IMR-90 (cell line): ENCODE results near the gene PDF. TPM values are rescaled to one million over a fixed set of nuclear protein-coding genes. Genes with fewer than 3 reads are reported as not detected.

ENCODE experiments used
- ATAC-seq: fragments of 200-7000 bp; cut with Tn5 transposase; 2 replicates; pipeline ENCODE4 v1.9.1; 2020; ENCODE audit warnings: low read depth, mild to moderate bottlenecking, moderate library complexity
- BruUV-seq: library from RNA; stranded (reverse); fragments of 400-500 nt; replicated peaks from 2 replicates; lab custom pipeline; 2021; lab: Mats Ljungman, UMichigan
- CTCF ChIA-PET: fragments of 300-600 bp; formaldehyde crosslinking; extraction: SDS; loops from one replicate; lab custom pipeline; 2021; ENCODE audit warnings: antibody characterized with exemption; lab: Yijun Ruan, JAX
- POLR2A ChIA-PET: fragments of 300-600 bp; sonication (Branson Sonifier 250); formaldehyde crosslinking; loops from one replicate; lab custom pipeline; 2022; ENCODE audit warnings: antibody characterized with exemption; ENCODE audit not compliant: unreplicated experiment; lab: Charles Lee
- DNase-seq: peaks from one replicate; pipeline ENCODE4 v3.0.0; 2013
- H2AFZ ChIP-seq: replicated peaks from 2 replicates; pipeline ENCODE3; 2013; ENCODE audit warnings: low read length, mild to moderate bottlenecking; ENCODE audit not compliant: poor library complexity
- H2AK5ac ChIP-seq: 2 replicates; pipeline ENCODE4 v1.6.1; 2013; ENCODE audit warnings: low read depth, low read length, inconsistent platforms
- H2AK9ac ChIP-seq: replicated peaks from 2 replicates; pipeline ENCODE3; 2013; ENCODE audit warnings: mild to moderate bottlenecking, low read depth, low read length, moderate library complexity; ENCODE audit not compliant: poor library complexity
- H2BK120ac ChIP-seq: 2 replicates; pipeline ENCODE4 v1.6.1; 2013; ENCODE audit warnings: low read depth, low read length, inconsistent platforms
- H2BK15ac ChIP-seq: 3 replicates; pipeline ENCODE4 v1.6.1; 2013; ENCODE audit warnings: low read depth, low read length, inconsistent platforms
- H2BK20ac ChIP-seq: 2 replicates; pipeline ENCODE4 v1.6.1; 2013; ENCODE audit warnings: low read depth, mild to moderate bottlenecking, inconsistent platforms, low read length, moderate library complexity
- H2BK5ac ChIP-seq: 2 replicates; pipeline ENCODE4 v1.6.1; 2013; ENCODE audit warnings: mild to moderate bottlenecking, low read depth, low read length, inconsistent platforms; ENCODE audit not compliant: poor library complexity, severe bottlenecking
- H3K14ac ChIP-seq: replicated peaks from 2 replicates; pipeline ENCODE4 v1.6.1; 2013; ENCODE audit warnings: low read depth, low read length, inconsistent platforms
- H3K18ac ChIP-seq: 2 replicates; pipeline ENCODE4 v1.6.1; 2013; ENCODE audit warnings: low read depth, low read length, control low read depth
- H3K23ac ChIP-seq: 2 replicates; pipeline ENCODE4 v1.6.1; 2013; ENCODE audit warnings: low read depth, low read length, inconsistent platforms
- H3K27ac ChIP-seq: 2 replicates; pipeline ENCODE4 v1.5.1; 2013; ENCODE audit warnings: mild to moderate bottlenecking, control low read depth, low read length; ENCODE audit not compliant: insufficient read depth
- H3K27me3 ChIP-seq: 2 replicates; pipeline ENCODE4 v1.6.1; 2013; ENCODE audit warnings: low read length; ENCODE audit not compliant: control insufficient read depth, insufficient read depth
- H3K36me3 ChIP-seq: 2 replicates; pipeline ENCODE4 v1.6.1; 2013; ENCODE audit warnings: low read length, mixed read lengths; ENCODE audit not compliant: control insufficient read depth, insufficient read depth
- H3K4ac ChIP-seq: 2 replicates; pipeline ENCODE4 v1.6.1; 2013; ENCODE audit warnings: low read depth, low read length, inconsistent platforms
- H3K4me1 ChIP-seq: 2 replicates; pipeline ENCODE4 v1.6.1; 2013; ENCODE audit warnings: low read length, mixed read lengths; ENCODE audit not compliant: control insufficient read depth, insufficient read depth
- H3K4me2 ChIP-seq: 2 replicates; pipeline ENCODE4 v1.6.1; 2013; ENCODE audit warnings: low read depth, mild to moderate bottlenecking, control low read depth, low read length, moderate library complexity
- H3K4me3 ChIP-seq: 2 replicates; pipeline ENCODE4 v1.5.1; 2013; ENCODE audit warnings: low read depth, mild to moderate bottlenecking, control low read depth, low read length, moderate library complexity; ENCODE audit not compliant: insufficient read depth
- H3K56ac ChIP-seq: 2 replicates; pipeline ENCODE4 v1.6.1; 2013; ENCODE audit warnings: low read length, inconsistent platforms; ENCODE audit not compliant: insufficient read depth; ENCODE audit errors: extremely low read depth
- H3K79me1 ChIP-seq, 2 experiments: 2 replicates each; pipeline ENCODE4 v1.6.1; 2013; ENCODE audit warnings: low read length in 2 of 2, inconsistent platforms in 1 of 2, low read depth in 1 of 2
- H3K9ac ChIP-seq: 2 replicates; pipeline ENCODE4 v1.6.1; 2013; ENCODE audit warnings: low read depth, low read length, control low read depth
- H3K9me1 ChIP-seq: 2 replicates; pipeline ENCODE4 v1.6.1; 2013; ENCODE audit warnings: low read length, inconsistent platforms; ENCODE audit not compliant: insufficient read depth
- H3K9me3 ChIP-seq: 2 replicates; pipeline ENCODE4 v1.6.1; 2013; ENCODE audit warnings: low read length; ENCODE audit not compliant: control insufficient read depth, insufficient read depth
- H4K20me1 ChIP-seq: 2 replicates; pipeline ENCODE4 v1.6.1; 2013; ENCODE audit warnings: low read length, inconsistent platforms; ENCODE audit not compliant: insufficient read depth
- H4K5ac ChIP-seq: 2 replicates; pipeline ENCODE4 v1.6.1; 2013; ENCODE audit warnings: mild to moderate bottlenecking, low read depth, low read length, control low read depth
- H4K8ac ChIP-seq, 2 experiments: 2 replicates each; pipeline ENCODE4 v1.6.1; 2013; ENCODE audit warnings: low read depth in 2 of 2, low read length in 2 of 2, control low read depth in 1 of 2, inconsistent platforms in 1 of 2
- H4K91ac ChIP-seq: 2 replicates; pipeline ENCODE4 v1.6.1; 2013; ENCODE audit warnings: low read depth, low read length, inconsistent platforms; ENCODE audit not compliant: insufficient read depth
- BHLHE40 ChIP-seq: fragments of 150-350 bp; IDR thresholded peaks from 2 replicates; pipeline ENCODE4 v1.6.1; 2016; ENCODE audit warnings: mild to moderate bottlenecking, low read depth, low read length
- FOS ChIP-seq: fragments of 150-350 bp; IDR thresholded peaks from 2 replicates; pipeline ENCODE4 v1.6.1; 2016; ENCODE audit warnings: low read depth, low read length
- MAFK ChIP-seq: IDR thresholded peaks from 2 replicates; pipeline ENCODE4 v1.6.1; 2012; ENCODE audit warnings: low read depth, low read length, improper control_type of control experiment
- MAZ ChIP-seq: IDR thresholded peaks from 2 replicates; pipeline ENCODE4 v1.6.1; 2012; ENCODE audit warnings: low read depth, mild to moderate bottlenecking, low read length, improper control_type of control experiment, moderate library complexity, borderline replicate concordance
- NFE2L2 ChIP-seq: fragments of 150-350 bp; IDR thresholded peaks from 2 replicates; pipeline ENCODE4 v1.6.1; 2016; ENCODE audit warnings: low read depth, mild to moderate bottlenecking, low read length
- POLR2A ChIP-seq: IDR thresholded peaks from 2 replicates; pipeline ENCODE4 v1.6.1; 2012; ENCODE audit warnings: mild to moderate bottlenecking, low read depth, low read length
- RAD21 ChIP-seq: IDR thresholded peaks from 2 replicates; pipeline ENCODE4 v1.6.1; 2012; ENCODE audit warnings: low read length, improper control_type of control experiment
- RCOR1 ChIP-seq: IDR thresholded peaks from 2 replicates; pipeline ENCODE4 v1.6.1; 2012; ENCODE audit warnings: mild to moderate bottlenecking, low read length, improper control_type of control experiment; ENCODE audit not compliant: insufficient replicate concordance
- SMC3 ChIP-seq: fragments of 150-350 bp; IDR thresholded peaks from 2 replicates; pipeline ENCODE4 v1.6.1; 2016; ENCODE audit warnings: low read depth, mild to moderate bottlenecking, antibody characterized with exemption, low read length, moderate library complexity
- WGBS, 2 experiments: methylation state at CpG; one replicate each; pipeline versions ENCODE4 v1.1.5 to v1.1.7; 2013; ENCODE audit warnings: missing lambda C conversion rate in 2 of 2; ENCODE audit not compliant: insufficient read length in 1 of 2; ENCODE audit errors: extremely low coverage in 2 of 2; 5-methylcytosine and 5-hydroxymethylcytosine counted together
- dilution Hi-C: fragments of 300-500 bp; cut with HindIII; formaldehyde crosslinking; loops from one replicate; pipeline ENCODE4 v1.14.3; 2018; ENCODE audit warnings: low sequenced_read_pairs; ENCODE audit not compliant: unreplicated experiment
- in situ Hi-C: fragments of 300-500 bp; cut with MboI; formaldehyde crosslinking; loops from 3 replicates; pipeline ENCODE4 v1.14.3; 2019; ENCODE audit warnings: low sequenced_read_pairs, inconsistent platforms, mixed read lengths
- intact Hi-C: fragments of 100-400 bp; cut with micrococcal nuclease; formaldehyde crosslinking; loops from 2 replicates; pipeline ENCODE4 v1.10.0; 2022
- polyA plus RNA-seq, 3 experiments: library from polyadenylated mRNA; depleted of rRNA; stranded (reverse); fragments of >200 nt; gene quantifications; 2 replicates each; pipeline ENCODE4 v1.2.3, GENCODE V29; 2012; ENCODE audit warnings: low replicate concordance in 1 of 3
- total RNA-seq: library from RNA; depleted of rRNA; stranded (reverse); fragments of >200 nt; gene quantifications from 2 replicates; pipeline ENCODE4 v1.2.3, GENCODE V29; 2012
- TF ChIP-seq, protein P1 (sequence below): fragments of 150-350 bp; IDR thresholded peaks from 2 replicates; pipeline ENCODE4 v1.6.1; 2016; ENCODE audit warnings: low read depth, mild to moderate bottlenecking, low read length, moderate library complexity, borderline replicate concordance
- TF ChIP-seq, protein P2 (sequence below): conservative IDR thresholded peaks from 2 replicates; pipeline ENCODE4 v1.5.1; 2012; ENCODE audit warnings: mild to moderate bottlenecking, low read depth, low read length, improper control_type of control experiment
- TF ChIP-seq, protein P3 (sequence below): fragments of 150-350 bp; IDR thresholded peaks from 2 replicates; pipeline ENCODE4 v1.6.1; 2017; ENCODE audit warnings: mild to moderate bottlenecking, antibody characterized with exemption, low read length, low read depth

The PDF gene
- total and polyA plus RNA-seq, 2 of the 4 experiments (the other 2 are of a cell fraction), result 4.5 to 6.4 TPM

DNA sequence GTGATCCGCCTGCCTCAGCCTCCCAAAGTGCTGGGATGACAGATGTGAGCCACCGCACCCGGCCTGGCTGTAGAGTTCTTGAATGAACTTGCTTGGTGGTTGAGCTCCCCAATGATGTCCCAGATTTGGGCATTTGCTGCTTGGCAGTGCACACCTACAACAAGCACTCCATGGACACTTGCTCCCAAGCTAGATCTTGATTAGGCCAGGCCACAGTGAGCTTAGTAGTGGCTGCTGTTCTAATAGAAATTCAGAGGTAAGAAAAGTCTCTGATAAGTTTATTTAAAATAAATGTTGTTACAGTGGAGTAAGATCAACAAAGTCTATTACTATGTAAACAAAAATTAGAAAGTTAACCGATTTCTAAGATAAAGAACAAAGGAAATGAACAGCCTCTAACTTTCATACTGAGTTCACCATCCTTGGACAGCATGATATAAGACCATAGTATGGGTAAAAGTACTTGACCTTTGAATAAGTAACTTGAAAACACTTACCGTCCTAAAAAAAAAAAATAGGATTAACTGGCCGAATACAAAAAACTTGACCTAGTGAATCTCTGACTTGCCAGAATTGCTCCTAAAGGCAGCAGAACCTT, 20.2 kb upstream of the PDF start:
- H3K9me1 ChIP-seq, result peaks cover 3% of the 10 kb centered on the region; the same call in 1 of the 2 replicates
- no peak overlapping the region for H3K4me2 ChIP-seq
- no peak overlapping the region for H3K56ac ChIP-seq
- H3K23ac ChIP-seq, result no peak overlapping the region; the same call in 1 of the 2 replicates
- dilution Hi-C loops, result no loop called here
- H3K4me1 ChIP-seq, result peaks cover 2% of the 10 kb centered on the region; the same call in 1 of the 2 replicates
- BruUV-seq, result no TSS peak
- no peak overlapping the region for H3K9ac ChIP-seq
- TF ChIP-seq FOS (no peak), MAZ (no peak), RAD21 (no peak), POLR2A (no peak), MAFK (no peak), BHLHE40 (no peak), SMC3 (no peak), RCOR1 (no peak), NFE2L2 (no peak)
- TF ChIP-seq, protein P1, sequence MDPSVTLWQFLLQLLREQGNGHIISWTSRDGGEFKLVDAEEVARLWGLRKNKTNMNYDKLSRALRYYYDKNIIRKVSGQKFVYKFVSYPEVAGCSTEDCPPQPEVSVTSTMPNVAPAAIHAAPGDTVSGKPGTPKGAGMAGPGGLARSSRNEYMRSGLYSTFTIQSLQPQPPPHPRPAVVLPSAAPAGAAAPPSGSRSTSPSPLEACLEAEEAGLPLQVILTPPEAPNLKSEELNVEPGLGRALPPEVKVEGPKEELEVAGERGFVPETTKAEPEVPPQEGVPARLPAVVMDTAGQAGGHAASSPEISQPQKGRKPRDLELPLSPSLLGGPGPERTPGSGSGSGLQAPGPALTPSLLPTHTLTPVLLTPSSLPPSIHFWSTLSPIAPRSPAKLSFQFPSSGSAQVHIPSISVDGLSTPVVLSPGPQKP, result no peak
- TF ChIP-seq, protein P2, sequence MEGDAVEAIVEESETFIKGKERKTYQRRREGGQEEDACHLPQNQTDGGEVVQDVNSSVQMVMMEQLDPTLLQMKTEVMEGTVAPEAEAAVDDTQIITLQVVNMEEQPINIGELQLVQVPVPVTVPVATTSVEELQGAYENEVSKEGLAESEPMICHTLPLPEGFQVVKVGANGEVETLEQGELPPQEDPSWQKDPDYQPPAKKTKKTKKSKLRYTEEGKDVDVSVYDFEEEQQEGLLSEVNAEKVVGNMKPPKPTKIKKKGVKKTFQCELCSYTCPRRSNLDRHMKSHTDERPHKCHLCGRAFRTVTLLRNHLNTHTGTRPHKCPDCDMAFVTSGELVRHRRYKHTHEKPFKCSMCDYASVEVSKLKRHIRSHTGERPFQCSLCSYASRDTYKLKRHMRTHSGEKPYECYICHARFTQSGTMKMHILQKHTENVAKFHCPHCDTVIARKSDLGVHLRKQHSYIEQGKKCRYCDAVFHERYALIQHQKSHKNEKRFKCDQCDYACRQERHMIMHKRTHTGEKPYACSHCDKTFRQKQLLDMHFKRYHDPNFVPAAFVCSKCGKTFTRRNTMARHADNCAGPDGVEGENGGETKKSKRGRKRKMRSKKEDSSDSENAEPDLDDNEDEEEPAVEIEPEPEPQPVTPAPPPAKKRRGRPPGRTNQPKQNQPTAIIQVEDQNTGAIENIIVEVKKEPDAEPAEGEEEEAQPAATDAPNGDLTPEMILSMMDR, result no peak
- TF ChIP-seq, protein P3, sequence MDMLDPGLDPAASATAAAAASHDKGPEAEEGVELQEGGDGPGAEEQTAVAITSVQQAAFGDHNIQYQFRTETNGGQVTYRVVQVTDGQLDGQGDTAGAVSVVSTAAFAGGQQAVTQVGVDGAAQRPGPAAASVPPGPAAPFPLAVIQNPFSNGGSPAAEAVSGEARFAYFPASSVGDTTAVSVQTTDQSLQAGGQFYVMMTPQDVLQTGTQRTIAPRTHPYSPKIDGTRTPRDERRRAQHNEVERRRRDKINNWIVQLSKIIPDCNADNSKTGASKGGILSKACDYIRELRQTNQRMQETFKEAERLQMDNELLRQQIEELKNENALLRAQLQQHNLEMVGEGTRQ, result no peak
- no peak overlapping the region for H3K4me3 ChIP-seq
- no peaks in the 10 kb centered on the region for H3K27me3 ChIP-seq
- intact Hi-C loops, result no loop called here
- 0 out of 4 replicates have a peak, but pooled peaks cover 0 to 4% of the 10 kb centered on the region in 2 experiments for H3K79me1 ChIP-seq
- no peak overlapping the region for H2AK5ac ChIP-seq
- no peak overlapping the region for H2BK15ac ChIP-seq
- H2BK120ac ChIP-seq, result no peak overlapping the region
- H2BK5ac ChIP-seq, result no peak overlapping the region
- no peak overlapping the region for H4K8ac ChIP-seq
- H2AK9ac ChIP-seq, result no peak overlapping the region
- in situ Hi-C loops, result no loop called here
- ATAC-seq (peak; percentile 42), DNase-seq (no peak)
- ChIA-PET CTCF (no interaction called here), POLR2A (no interaction called here)
- peaks cover 5% of the 10 kb centered on the region for H3K36me3 ChIP-seq
- no peak overlapping the region for H3K4ac ChIP-seq
- H3K14ac ChIP-seq, result no peak overlapping the region
- no peak overlapping the region for H4K5ac ChIP-seq
- no peaks in the 10 kb centered on the region for H4K20me1 ChIP-seq
- no peak overlapping the region for H3K18ac ChIP-seq
- no peak overlapping the region for H2AFZ ChIP-seq
- H3K27ac ChIP-seq, result no peak overlapping the region
- H2BK20ac ChIP-seq, result no peak overlapping the region
- no peak overlapping the region for H4K91ac ChIP-seq
- no peaks in the 10 kb centered on the region for H3K9me3 ChIP-seq
- WGBS, 2 experiments, result no CpG with 5 or more reads among the region's 6 CpGs
